Endothelial cell of coronary artery (primary cell): ENCODE measurements around the gene PFN3. TPM values are rescaled to one million over a fixed set of nuclear protein-coding genes. Genes with fewer than 3 reads are reported as not detected.

Experiments
- total RNA-seq: library from RNA; depleted of rRNA; stranded (reverse); fragments of >200 nt; gene quantifications from 2 replicates; pipeline ENCODE4 v1.2.3, GENCODE V29; 2014

PFN3 gene
- not detected in 2 replicates for total RNA-seq

DNA sequence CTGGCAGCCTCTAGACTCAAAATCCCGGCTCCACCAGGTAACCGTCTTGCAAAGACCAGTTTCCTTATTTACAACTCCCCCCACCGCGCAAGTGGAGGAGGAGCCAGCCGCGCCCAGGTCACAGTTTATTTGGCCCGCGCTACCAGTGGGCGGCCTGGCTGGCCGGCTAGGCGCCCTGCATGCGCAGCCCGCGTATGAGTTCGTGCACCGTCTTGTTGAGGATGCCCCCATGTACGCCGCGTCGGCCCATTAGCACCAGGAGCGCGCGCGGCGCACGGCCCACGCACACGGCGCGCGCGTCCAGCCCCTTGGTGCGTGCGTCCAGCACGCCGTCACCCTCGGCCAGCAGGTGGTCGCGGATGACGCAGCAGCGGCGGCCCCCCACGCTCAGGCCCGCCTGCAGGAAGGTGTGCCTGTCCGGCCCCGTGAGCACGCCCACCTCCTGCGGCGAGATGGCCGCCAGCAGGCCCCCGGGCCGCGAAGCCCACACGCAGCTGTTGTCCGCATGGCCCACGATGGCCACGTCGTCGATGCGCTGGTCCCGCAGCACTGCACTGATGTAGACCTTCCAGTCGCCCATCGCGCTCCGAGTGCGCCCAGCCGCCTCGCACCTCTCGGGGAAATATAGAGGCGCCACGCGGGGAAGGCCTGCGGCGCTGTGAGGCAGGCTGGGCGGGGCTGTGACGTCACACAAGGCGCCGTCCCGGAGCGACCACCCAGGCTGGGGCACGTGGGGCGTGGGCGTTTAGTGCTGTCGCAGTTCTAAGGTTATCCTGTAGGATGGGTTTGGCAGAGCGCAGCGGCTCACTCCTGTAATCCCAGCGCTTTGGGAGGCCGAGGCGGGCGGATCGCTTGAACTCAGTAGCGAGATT is at the start of gene PFN3:
Gene PFN3, minus strand, starts transcription at position 665 of the 872 bp plus-strand sequence. Its CDS starts 85 bp downstream, at position 580.

GRCh38 chr5:177446200-177447065 is 46.0 kb upstream of the PFN3 start, which contains the start of gene PRR7:
Gene PRR7, plus strand, starts transcription at chr5:177446814. Its CDS starts 8,254 bp downstream, at chr5:177455068.

DNA sequence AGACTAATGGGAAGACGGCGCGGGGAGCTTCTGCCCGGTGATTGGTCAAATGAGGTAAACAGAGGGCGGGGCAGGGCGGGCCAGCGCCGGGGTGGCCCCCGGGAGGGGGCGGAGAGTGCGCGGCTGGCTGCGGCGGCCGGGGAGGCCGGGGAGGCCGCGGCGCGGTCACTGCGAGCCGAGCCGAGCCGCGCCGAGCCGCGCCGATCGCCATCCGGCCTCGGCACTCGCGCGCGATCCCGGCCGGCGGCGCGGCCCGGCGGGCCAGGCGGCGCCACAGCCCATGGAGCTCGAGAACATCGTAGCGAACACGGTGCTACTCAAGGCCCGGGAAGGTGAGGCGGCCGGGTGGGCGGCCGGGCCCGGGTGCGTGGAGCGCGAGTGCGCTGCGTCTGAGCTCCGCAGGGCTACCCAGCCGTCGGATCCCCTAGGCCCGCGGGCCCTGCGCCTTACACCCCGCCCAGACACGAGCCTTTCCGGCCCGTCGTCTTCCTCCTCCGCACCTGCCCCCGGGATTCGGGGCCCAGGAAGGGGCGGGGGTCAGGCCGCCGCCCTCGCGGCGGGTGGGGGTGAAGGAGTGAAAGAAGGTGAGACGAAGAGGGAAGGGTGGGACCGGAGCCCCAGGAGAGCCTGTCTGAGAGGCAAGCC is 26.2 kb upstream of the PFN3 start, which contains the start of gene GRK6:
Gene GRK6, plus strand, starts transcription at position 111 of the 645 bp plus-strand sequence. Its CDS starts 170 bp downstream, at position 281.

DNA sequence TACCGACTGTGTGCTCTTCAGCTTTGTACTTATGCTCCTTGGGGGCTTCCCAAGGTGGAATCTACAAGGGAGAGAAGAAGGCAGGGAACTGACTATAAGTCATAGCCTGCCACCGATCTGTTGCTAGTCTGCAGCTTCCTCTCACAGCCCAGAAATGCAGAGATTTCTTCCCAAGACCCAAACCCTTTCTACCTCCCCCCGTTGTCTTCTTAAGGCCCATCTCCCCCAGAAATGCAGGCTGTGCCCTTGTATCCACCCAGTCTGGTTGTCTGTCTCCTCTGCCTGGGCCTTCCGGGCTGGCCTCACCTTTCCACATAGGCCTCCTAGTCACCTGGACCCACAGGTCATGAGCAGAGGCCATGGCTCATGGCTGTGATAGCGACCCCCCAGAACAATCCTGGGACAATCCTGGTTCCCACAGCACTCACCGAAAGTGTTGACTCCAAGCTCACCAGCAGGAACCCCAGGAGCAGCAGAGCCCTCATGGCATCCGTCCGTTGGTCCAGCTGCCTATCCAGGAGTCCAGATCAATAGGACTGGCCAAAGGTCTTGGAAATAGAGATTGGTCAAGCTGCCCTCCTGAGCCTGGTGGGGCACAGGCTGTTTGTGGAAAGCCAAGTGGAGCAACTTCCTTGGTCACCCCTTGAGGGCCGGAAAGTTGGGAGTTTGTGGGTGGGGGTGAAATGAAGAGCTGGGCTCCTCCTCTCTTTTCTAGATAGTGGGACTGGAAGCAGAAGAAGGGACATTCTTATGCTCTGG is 8.8 kb upstream of the PFN3 start, which contains the start of gene F12:
Gene F12, minus strand, starts transcription at position 522 of the 759 bp plus-strand sequence. Its CDS starts 37 bp downstream, at position 485.

GRCh38 chr5:177384134-177384533 is 16.3 kb downstream of the PFN3 start, which contains the start of gene SLC34A1:
Gene SLC34A1, plus strand, starts transcription at chr5:177384434. Its CDS starts 1,308 bp downstream, at chr5:177385742.

GRCh38 chr5:177357459-177358351 is 42.8 kb downstream of the PFN3 start, which contains the start of gene RGS14:
Gene RGS14, plus strand, starts transcription at chr5:177357924. Its CDS starts 101 bp downstream, at chr5:177358025.

DNA sequence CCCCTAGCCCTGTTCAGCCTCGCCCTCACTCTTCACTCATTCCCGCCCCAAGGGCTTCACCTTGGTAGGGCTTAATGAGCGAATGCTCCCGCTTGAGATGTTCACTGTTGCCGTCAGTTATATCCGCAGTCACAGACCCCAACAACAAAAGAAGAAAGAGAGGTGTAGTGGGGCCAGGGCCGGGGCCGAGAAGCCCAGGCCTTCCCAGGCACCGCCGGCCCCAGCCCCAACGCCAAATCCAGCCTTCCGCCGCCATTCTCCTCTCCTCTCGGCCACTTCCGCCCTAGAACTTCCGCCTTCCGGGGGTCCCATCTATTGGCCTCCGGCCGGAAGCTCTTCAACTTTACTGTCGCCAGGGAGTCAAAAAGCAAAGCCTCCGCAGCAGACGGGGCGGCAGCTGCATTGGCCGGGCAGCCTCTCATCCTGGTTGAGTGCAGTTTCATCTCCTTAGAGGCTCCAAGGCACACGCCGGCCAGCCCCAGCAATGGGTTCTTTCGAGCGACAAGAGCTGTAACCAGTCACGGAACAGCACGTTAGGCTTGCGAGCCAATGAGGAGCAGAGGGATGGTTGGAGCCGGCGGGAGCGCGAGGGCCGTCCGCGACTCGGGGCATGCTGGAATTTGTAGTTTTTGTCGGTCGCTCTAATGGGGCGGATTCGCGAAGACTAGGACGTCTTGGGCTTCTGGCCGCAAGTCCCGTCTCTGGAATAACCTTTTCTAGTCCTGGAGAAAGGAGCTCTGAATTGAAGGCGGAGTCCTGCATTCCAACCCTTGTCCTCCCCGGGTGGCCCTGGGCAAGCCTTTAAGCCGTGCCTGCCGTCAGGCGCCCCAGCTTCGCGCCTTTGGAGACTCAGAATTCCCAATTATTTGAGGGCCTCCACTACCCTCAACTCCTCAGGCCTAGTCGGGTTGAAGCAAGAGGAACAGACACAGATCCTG is 48.8 kb downstream of the PFN3 start, which contains the start of gene LMAN2:
Gene LMAN2, minus strand, starts transcription at position 277 of the 938 bp plus-strand sequence. Its CDS starts 21 bp downstream, at position 256.

Other genes starting within 250 kb of the PFN3 start
- 14.0 and 22.0 TPM in 2 replicates for gene RAB24, start 96.9 kb downstream of the PFN3 start, total RNA-seq
- 114 and 156 TPM in 2 replicates for gene PRELID1, start 96.9 kb downstream of the PFN3 start, total RNA-seq
- 6.6 and 12.1 TPM in 2 replicates for gene MXD3, start 88.8 kb downstream of the PFN3 start, total RNA-seq
- gene LMAN2, start 49.0 kb downstream of the PFN3 start, total RNA-seq, result 355 and 366 TPM in 2 replicates
- 4.5 and 5.5 TPM in 2 replicates for gene RGS14, start 42.7 kb downstream of the PFN3 start, total RNA-seq
- not detected in 2 replicates for gene SLC34A1, start 16.2 kb downstream of the PFN3 start, total RNA-seq
- gene F12, start 8.9 kb upstream of the PFN3 start, total RNA-seq, result 0.56 and 0.99 TPM in 2 replicates
- 23.5 and 26.3 TPM in 2 replicates for gene GRK6, start 26.0 kb upstream of the PFN3 start, total RNA-seq
- 3.5 and 5.9 TPM in 2 replicates for gene PRR7, start 46.2 kb upstream of the PFN3 start, total RNA-seq
- gene DBN1, start 73.0 kb upstream of the PFN3 start, total RNA-seq, result 204 and 221 TPM in 2 replicates
- 75.5 and 132 TPM in 2 replicates for gene PDLIM7, start 96.9 kb upstream of the PFN3 start, total RNA-seq
- 1.8 and 2.5 TPM in 2 replicates for gene DOK3, start 109.2 kb upstream of the PFN3 start, total RNA-seq
- 129 and 138 TPM in 2 replicates for gene DDX41, start 116.3 kb upstream of the PFN3 start, total RNA-seq
- gene FAM193B, start 153.9 kb upstream of the PFN3 start, total RNA-seq, result 11.5 and 22.0 TPM in 2 replicates
- gene TMED9, start 191.5 kb upstream of the PFN3 start, total RNA-seq, result 156 and 233 TPM in 2 replicates
- 29.4 and 35.0 TPM in 2 replicates for gene B4GALT7, start 199.5 kb upstream of the PFN3 start, total RNA-seq